ENCODE measurements around the gene PSME3.

PSME3 gene, protein sequence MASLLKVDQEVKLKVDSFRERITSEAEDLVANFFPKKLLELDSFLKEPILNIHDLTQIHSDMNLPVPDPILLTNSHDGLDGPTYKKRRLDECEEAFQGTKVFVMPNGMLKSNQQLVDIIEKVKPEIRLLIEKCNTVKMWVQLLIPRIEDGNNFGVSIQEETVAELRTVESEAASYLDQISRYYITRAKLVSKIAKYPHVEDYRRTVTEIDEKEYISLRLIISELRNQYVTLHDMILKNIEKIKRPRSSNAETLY

DNA sequence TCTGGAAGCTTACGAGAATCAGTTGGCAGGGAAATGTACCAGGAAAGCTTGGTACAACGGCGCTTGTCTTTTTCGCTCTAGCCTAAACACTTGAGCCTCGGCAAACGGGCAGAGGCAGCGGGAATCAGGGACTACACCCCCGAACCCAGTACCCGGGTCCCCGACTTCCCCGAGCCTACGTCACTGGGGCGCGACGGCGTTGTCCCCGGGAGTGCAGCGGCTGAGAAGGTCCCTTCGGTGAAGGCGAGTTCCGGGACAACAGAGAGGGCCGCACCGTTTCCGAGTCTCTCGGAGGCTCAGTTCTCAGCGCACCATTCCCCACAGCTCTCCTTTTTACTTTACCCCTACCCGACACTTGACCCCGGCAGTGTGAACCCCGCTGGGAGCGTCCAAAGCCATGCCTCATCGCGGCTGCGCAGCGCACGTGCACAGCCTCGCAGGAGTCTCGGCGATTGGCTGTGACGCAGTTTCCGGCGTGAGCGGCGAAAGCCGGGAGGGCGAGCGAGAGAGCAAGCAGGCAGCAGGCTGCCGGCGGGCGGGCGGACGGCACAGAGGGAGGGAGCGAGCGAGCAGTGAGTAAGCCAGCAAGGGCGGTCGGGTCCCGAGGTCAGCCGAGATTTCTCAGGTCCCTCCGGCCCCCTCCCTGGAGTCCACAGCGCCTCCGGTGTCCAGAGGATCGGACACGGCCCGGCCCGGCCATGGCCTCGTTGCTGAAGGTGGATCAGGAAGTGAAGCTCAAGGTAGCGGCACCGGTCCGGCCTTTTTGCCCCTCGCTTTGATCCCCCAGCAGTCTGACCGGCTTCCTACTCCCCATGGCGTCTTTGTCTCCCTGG lies at the start of gene PSME3:
PSME3 (plus strand) TSS at position 464 of the 833 bp plus-strand sequence; CDS start at position 699, 235 bp downstream.
- DNase-seq: peak; percentile 85

DNA sequence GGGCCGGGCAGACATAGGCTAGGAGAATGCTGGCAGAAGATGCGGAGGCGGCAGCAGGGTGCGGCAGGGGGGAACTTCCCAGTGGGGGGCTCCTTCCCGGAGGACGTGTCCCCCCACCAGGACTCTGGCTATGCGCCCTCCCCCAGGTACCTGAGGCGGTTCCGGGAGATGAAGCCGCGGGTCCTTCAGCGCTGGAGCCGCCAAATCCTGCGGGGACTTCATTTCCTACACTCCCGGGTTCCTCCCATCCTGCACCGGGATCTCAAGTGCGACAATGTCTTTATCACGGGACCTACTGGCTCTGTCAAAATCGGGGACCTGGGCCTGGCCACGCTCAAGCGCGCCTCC lies 49.4 kb upstream of the PSME3 start:
- no peak for DNase-seq

DNA sequence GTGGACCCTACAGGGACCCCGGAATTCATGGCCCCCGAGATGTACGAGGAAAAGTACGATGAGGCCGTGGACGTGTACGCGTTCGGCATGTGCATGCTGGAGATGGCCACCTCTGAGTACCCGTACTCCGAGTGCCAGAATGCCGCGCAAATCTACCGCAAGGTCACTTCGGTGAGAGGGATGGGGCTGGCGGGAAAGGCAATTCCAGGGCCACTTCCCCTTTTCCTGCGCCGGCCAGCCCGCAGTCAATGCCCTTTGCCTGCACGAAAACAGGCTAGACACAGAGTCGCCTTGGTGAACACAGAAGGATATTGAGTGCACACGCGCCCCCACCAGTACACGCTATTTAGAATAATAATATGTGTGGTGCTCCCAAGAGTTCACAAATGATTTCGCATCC lies 48.8 kb upstream of the PSME3 start:
- DNase-seq: no peak

DNA sequence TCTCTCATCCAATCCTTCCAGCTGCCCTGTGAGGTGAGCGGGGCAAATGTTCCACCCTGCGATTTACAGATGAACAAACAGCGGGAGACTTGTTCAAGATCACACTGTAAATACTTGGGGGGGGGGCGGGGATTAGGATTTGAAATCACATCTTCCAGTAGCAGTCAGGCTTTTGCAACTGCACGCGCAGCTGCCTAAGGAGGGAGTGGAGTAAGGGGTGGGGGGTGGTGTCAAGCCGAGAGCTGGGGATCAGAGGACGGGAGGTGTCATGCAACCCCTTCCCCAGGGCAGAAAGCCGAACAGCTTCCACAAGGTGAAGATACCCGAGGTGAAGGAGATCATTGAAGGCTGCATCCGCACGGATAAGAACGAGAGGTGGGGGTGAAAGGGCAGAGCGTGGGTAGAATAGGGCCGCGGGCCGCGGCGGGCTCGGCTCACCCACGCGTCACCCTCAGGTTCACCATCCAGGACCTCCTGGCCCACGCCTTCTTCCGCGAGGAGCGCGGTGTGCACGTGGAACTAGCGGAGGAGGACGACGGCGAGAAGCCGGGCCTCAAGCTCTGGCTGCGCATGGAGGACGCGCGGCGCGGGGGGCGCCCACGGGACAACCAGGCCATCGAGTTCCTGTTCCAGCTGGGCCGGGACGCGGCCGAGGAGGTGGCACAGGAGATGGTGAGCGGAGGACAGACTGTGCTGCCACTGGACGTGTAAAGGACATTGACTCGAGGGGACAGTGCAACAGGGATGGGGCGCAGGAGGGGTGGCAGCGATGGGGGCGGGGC lies 48.2 kb upstream of the PSME3 start:
- no peak for DNase-seq

DNA sequence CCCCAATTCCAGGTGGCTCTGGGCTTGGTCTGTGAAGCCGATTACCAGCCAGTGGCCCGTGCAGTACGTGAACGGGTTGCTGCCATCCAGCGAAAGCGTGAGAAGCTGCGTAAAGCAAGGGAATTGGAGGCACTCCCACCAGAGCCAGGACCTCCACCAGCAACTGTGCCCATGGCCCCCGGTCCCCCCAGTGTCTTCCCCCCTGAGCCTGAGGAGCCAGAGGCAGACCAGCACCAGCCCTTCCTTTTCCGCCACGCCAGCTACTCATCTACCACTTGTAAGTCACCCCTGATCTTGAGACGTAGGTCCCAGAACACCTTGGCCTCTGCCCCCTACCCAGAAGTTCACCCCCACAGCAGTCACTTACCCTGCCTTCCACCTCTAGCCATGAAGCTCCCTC lies 45.9 kb upstream of the PSME3 start:
- no peak for DNase-seq

DNA sequence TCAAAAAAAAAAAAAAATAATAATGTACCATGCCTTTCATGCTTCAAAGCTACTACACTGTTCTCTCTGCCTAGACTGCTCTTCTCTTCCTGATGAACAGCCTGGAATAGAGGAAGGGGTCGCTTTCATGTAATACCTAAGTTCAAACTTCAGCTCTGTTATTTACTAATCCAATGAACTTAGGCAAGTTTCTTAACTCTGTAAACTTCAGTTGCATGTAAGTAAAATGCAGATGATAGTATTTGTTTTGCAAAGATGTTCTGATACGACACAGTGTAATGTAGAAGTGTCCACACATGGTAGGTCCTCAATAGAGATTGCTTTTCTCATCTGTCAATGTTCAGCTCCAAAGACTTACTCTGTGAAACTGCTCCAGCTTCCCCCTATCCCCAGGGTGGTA lies 41.2 kb upstream of the PSME3 start:
- DNase-seq: no peak

DNA sequence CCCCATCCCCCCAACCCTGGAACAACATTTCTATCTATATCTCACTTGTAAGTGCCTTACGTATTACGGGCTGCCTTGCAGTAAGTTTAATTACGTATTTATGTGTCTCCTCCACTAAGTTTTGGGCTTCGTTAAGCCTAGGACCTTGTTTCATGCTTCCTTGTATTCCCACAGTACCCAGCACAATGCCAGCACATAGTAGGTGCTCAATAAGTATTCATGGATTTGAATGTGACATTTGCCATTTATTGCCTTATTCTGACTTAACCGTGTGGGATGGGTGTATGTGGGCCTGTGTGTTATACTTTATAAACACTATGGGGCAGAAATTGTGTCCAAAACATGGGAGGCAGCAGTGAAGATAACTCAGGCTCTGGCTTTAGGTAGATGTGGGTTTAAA lies 40.7 kb upstream of the PSME3 start:
- DNase-seq: no peak

DNA sequence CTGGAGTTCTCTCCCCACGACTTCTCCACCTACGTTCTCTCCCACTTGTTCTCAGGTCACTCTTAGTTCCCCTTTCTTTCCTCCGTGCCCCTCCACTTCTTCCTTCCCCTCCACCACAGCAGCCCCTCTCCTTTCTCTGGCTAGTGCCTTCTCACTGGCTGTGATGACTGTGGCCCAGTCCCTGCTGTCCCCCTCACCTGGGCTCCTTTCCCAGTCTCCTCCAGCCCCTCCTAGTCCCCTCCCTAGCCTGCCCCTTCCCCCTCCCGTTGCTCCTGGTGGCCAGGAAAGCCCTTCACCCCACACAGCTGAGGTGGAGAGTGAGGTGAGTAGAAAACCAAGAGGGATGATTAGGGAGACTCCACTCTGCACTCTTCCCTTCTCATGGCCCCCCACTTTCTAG lies 38.1 kb upstream of the PSME3 start:
- DNase-seq: no peak

DNA sequence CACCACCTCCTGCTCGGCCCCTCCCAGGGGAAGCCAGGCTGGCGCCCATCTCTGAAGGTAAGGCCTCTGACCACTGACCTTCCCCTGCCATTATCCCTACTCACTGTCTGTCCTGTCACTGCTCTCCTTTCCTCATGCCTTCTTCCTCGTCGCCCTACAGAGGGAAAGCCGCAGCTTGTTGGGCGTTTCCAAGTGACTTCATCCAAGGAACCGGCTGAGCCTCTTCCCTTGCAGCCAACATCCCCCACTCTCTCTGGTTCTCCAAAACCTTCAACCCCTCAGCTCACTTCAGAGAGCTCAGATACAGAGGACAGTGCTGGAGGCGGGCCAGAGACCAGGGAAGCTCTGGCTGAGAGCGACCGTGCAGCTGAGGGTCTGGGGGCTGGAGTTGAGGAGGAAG lies 37.7 kb upstream of the PSME3 start:
- no peak for DNase-seq

DNA sequence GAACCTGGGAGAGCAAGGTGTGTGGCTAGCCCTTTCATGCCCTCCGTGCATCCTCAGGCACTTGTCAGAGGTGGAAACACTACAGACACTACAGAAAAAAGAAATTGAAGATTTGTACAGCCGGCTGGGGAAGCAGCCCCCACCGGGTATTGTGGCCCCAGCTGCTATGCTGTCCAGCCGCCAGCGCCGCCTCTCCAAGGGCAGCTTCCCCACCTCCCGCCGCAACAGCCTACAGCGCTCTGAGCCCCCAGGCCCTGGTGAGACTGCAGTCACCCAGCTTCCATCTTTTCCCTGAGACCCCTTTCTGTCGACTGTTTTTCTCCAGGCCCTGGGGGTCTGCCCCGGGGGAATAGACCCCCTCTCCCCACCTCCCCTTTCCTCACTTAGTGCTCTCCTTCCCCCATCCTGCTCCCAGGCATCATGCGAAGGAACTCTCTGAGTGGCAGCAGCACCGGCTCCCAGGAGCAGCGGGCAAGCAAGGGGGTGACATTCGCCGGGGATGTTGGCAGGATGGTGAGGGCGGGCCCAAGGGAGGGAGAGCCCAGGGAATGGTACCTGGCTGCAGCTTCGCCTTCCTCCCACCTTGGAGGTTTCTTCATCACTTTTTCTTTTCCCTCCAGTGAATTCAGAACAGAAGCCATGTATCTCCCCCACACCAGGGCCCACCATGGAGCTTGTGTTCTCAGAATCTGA lies 37.0 kb upstream of the PSME3 start:
- DNase-seq: no peak

DNA sequence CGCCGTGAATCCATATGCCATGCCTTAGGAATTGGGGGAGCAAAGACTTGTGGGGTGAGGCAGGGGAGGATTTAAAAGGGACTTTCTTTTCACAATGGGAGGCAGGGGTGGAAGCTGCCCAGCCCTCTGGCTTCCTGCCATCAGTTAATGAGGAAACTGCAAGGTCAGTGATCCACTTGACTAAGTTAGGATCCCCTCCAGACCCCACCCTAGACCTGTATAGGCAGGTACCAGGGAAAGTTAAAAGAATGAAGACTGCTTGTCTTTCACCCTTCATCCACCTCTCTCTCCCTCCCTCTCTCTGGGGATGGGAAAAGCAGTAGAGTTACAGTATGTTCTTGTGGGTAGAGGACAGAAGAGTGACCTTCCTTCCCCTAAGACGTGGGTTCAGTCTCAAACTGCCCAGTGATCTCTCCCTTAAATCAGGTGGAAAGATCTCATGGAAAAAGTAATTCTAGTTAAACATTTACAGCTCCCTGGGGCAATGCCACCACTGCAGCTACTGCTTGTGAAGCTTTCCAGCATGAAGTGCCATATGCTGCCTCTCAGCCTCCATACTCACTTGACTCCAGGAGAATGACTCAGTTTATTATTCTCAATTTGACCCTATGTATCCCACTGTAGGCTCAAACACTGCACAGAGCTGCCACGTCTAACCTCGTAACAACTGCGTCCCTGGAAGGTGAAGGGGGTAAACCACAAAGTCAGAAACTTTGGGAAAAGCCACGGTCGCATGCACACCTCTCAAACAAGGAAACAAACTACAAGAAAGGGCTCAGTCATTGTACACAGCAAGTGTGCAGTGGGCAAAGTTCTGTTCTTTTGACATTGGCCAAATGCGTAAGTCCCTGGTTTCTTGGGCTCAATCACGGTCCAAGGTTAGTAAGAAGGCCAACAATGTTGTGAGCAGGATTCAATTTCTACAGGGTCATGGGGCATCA lies 35.9 kb upstream of the PSME3 start:
- DNase-seq: no peak

DNA sequence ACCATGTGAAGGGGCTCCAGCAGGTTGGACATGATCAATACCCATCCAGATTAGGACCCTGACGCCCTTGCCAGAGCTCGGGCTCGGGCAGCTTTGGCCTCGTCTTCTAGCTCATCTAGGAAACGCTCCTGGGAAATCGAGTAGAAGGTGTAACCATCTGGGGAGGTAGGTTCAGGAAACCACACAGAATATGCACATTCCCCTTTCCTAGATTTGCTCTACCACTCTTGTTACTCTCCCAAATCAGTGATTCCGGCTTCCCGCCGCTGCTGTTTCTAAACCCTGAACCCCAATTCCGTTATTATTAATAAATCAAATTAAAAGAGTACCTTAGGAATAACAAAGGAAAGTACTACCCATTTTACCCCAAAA lies 35.2 kb upstream of the PSME3 start:
- DNase-seq: no peak

DNA sequence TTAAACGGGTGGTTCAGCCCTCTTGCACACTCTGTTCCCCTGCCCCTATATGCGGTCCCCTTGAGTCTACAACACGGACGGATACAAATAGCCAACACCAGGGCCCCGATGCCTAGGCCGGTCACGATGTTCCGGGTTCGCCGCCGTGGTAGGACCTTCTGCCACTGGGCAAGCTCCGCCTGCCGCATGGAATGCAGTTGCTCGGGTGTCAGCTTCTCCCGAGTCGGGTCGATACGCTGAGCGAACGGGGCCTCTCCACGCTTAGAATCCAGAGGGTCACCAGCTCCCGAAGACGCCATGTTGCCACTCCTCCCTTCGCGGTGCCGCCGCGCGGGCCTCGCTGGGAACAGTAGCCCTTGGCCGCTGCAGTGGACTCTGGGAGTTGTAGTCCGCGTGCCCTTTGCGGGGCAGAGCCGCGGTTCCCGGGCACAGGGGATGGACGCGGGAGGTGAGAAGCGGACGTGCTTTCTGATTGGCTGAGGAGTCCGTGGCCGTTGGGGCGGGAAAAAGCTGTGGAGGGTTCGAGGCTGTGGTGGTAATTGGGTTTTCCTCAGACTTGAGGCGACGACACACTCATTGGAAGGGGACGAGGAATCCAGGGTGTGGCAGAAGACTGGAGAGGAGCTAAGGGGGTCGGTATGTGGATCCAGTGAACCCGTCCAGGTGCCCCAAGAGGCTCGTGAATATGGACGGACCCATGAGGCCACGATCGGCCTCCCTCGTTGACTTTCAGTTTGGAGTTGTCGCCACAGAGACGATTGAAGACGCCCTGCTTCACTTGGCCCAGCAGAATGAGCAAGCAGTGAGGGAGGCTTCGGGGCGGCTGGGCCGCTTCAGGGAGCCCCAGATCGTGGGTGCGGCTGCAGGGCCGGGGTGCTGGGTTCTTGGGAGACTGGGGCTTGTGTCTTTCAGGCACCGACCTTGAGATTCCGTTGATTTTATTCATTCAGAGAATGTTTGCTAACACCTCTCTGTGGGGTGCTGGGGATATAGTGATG lies 34.5 kb upstream of the PSME3 start, which contains the start of the genes CNTD1 and COA3:
CNTD1 (plus strand) TSS at position 479 of the 998 bp plus-strand sequence; CDS start at position 686, 207 bp downstream.
COA3 (minus strand) TSS at position 322 of the 998 bp plus-strand sequence; CDS start at position 299, 23 bp downstream.
- DNase-seq: peak; percentile 86

DNA sequence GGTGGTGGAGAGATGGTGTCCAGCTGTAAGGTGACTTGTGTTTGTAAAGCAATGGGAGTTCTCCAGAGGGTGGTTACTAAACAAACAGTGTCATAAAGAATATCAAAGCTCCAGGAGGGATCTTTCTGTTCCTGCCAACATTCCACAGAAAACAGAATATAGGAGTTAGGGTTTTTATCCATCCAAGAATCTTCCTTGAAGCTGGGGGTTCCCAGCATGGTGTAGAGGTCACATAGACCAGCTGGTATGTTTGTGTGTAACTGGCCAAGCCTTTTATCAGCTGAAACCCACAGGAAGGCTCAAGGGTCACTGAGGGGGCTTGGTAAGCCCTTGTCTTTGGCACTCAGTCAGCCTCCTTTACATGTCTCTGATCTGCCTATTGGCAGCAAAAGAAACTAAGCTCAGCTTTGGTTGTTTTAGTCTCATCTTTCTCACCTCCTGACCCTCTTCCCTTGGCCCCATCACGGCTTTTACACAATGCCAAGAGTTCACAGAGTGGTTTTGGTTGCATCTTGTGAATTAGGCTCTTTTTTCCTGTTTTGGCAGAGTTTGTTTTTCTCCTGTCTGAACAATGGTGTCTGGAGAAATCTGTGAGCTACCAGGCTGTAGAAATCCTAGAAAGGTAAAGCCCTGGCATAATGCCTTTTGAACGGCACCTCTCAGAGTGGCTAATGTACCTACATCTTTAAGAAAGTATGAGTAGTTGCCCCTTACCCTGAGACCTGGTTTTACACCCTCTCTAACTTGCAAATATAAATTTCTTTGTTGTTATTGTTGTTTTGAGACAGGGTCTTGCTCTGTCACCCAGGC lies 29.9 kb upstream of the PSME3 start:
- no peak for DNase-seq

DNA sequence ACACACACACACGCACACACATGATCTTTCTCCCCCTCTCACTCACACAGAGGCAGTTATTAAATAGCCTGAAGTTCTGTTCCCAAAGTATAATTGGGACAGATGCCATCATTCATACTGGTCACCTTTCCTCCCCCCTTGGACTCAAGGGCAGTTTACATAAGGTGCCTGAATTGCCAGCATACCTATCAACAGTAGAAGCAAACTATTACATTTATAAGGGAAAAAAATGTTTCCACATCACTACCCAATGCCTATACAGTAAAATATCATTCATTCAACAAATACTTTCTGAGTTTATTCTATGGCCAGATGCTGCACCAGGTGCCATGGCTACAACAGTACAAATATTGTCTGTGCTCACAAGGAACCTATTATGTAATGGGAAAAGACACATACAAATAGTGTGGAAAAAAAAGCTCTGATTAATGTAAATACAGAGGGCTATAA lies 28.3 kb upstream of the PSME3 start:
- no peak for DNase-seq

DNA sequence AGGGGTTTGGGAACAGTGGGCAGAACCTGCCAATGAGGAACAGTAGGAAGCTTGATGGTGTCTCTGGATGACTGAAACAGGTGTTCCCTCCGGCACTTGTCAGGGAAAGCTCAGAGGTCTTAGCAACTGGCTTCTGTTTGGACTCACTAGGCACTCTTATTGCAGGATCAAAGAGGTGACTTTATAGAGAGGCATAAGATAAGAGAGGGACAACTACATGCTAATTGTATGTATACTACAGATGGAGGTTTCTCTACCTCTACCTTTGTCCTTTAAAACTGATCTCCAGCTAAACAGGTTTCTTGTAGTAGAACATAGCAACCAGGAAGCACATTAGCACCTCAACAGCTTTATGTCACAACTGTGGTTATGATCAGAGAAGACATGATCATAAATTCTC lies 26.9 kb upstream of the PSME3 start:
- DNase-seq: no peak

DNA sequence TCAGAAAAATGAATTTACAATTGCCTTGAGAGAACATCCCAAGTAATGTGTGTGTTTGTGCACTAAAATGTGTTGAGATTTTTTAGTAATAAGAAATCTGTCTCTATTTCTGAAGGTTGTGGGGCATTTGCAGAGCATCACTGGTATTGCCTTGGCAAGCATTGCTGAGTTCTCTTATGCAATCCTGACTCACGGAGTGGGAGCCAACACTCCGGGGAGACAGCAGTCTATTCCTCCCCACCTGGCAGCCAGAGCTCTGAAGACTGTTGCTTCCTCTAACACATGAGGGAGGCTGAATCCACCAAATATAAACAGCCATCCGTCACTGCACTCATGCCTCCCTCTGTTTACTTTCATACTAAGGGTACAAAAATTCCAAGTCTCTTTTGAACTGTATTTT lies 23.9 kb upstream of the PSME3 start:
- DNase-seq: peak; percentile 73

DNA sequence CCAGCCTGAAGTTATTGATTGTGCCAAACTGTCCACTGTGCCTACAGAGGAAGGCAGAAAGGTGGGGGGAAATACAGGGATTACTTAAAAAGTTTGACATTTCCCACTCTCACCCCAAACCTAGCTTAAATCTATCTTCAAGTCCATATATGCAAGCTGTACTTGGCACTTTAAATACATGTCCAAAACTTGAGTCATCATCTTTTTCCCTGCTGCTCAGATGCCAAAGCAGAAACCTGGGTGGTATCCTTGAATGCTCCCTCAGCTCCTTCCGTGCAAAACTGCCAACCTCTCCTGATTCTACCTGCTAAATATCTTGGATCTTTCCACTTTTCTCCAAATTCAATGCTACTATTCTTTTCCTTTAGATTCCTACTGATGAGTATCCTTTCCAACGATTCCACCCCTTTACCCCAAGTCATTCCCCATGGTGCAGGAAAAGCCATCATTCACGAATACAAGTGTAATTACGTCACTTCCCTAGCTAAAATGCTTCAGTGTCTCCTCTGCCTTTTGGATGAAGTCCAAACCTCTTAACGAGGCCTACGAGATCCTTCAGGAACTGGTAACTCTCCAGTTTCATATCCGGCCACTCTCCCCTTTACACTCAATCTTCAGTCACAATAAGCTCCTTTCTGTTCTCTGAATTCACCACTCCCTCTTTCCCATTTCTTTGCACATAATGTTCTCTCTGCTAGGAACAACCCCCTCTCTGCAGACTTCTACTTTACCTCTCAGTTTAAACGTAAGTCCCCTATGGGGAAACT lies 18.4 kb upstream of the PSME3 start:
- peak; percentile 87 for DNase-seq

DNA sequence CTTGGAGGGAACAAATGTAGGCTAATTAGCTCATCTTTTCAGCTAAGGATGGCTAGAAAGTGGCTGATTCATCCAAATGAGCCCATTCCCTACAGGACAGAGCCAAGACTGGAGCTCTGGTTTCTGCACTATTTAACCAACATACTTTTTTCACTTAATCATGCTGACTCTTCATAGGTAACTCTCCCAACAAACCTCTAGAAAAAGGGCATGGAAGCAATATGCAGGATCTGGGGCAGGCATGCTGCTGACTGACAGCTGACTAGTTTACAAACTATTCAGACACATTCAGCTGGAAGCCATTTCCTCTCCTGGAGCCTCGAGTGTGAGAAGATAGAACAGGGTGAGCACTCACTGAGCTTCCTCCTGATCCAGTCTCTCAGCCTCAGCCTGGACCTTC lies 15.3 kb upstream of the PSME3 start:
- peak; percentile 82 for DNase-seq

Measured in fibroblast of upper back skin (primary cell).